KMS-11 (cell line): ENCODE measurements around the gene FREM1.

Source experiments
- H2AFZ ChIP-seq: fragments of 200-600 bp; sonication (generic); 2 replicates; pipeline ENCODE4 v1.6.1; 2016; ENCODE audit warnings: antibody characterized with exemption, mixed run types, low read depth
- H3K27ac ChIP-seq: fragments of 200-600 bp; sonication (generic); 2 replicates; pipeline ENCODE4 v1.6.1; 2016; ENCODE audit warnings: mild to moderate bottlenecking, mixed run types
- H3K27me3 ChIP-seq: fragments of 200-600 bp; sonication (generic); 2 replicates; pipeline ENCODE4 v1.6.1; 2017; ENCODE audit warnings: mild to moderate bottlenecking, low read depth, mixed run types, moderate library complexity; ENCODE audit not compliant: insufficient read depth
- H3K36me3 ChIP-seq: fragments of 200-600 bp; sonication (generic); 2 replicates; pipeline ENCODE4 v1.6.1; 2017; ENCODE audit warnings: mild to moderate bottlenecking, mixed run types; ENCODE audit not compliant: insufficient read depth
- H3K4me1 ChIP-seq: fragments of 200-600 bp; sonication (generic); 2 replicates; pipeline ENCODE4 v1.6.1; 2016; ENCODE audit warnings: mild to moderate bottlenecking, low read depth, mixed run types; ENCODE audit not compliant: poor library complexity, severe bottlenecking
- H3K4me2 ChIP-seq: fragments of 200-600 bp; sonication (generic); 2 replicates; pipeline ENCODE4 v1.7.0; 2016; ENCODE audit warnings: mild to moderate bottlenecking, mixed run types
- H3K4me3 ChIP-seq: fragments of 200-600 bp; sonication (generic); IDR thresholded peaks from 2 replicates; pipeline ENCODE4 v1.6.1; 2017; ENCODE audit warnings: low read depth, low read length, mixed read lengths; ENCODE audit not compliant: insufficient read depth
- H3K79me2 ChIP-seq: fragments of 200-600 bp; sonication (generic); 2 replicates; pipeline ENCODE4 v1.6.1; 2016; ENCODE audit warnings: low read depth, mixed run types; ENCODE audit not compliant: insufficient read depth
- H3K9ac ChIP-seq: fragments of 200-600 bp; sonication (generic); 2 replicates; pipeline ENCODE4 v1.6.1; 2016; ENCODE audit warnings: mild to moderate bottlenecking, mixed run types
- H4K20me1 ChIP-seq: fragments of 200-600 bp; sonication (generic); 2 replicates; pipeline ENCODE4 v1.6.1; 2016; ENCODE audit warnings: mild to moderate bottlenecking, mixed run types; ENCODE audit not compliant: insufficient read depth
- TF ChIP-seq, protein P1 (sequence below): fragments of 200-600 bp; sonication (generic); conservative IDR thresholded peaks from 2 replicates; pipeline ENCODE4 v1.6.1; 2017; ENCODE audit warnings: low read depth, mild to moderate bottlenecking, antibody characterized with exemption, low read length, moderate library complexity, mixed read lengths

FREM1 gene

GRCh38 chr9:14893280-14893679 is 16.9 kb downstream of the FREM1 start:
- H3K4me2 ChIP-seq: no peak overlapping the region
- H2AFZ ChIP-seq: no peak overlapping the region
- no peak overlapping the region for H3K27ac ChIP-seq
- no peaks in the 10 kb centered on the region for H3K4me1 ChIP-seq
- TF ChIP-seq, protein P1, sequence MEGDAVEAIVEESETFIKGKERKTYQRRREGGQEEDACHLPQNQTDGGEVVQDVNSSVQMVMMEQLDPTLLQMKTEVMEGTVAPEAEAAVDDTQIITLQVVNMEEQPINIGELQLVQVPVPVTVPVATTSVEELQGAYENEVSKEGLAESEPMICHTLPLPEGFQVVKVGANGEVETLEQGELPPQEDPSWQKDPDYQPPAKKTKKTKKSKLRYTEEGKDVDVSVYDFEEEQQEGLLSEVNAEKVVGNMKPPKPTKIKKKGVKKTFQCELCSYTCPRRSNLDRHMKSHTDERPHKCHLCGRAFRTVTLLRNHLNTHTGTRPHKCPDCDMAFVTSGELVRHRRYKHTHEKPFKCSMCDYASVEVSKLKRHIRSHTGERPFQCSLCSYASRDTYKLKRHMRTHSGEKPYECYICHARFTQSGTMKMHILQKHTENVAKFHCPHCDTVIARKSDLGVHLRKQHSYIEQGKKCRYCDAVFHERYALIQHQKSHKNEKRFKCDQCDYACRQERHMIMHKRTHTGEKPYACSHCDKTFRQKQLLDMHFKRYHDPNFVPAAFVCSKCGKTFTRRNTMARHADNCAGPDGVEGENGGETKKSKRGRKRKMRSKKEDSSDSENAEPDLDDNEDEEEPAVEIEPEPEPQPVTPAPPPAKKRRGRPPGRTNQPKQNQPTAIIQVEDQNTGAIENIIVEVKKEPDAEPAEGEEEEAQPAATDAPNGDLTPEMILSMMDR: no peak
- no peak overlapping the region for H3K4me3 ChIP-seq
- no peaks in the 10 kb centered on the region for H3K79me2 ChIP-seq
- no peaks in the 10 kb centered on the region for H3K27me3 ChIP-seq
- H3K36me3 ChIP-seq: no peaks in the 10 kb centered on the region
- no peaks in the 10 kb centered on the region for H4K20me1 ChIP-seq
- no peak overlapping the region for H3K9ac ChIP-seq

GRCh38 chr9:14891332-14891731 is 18.9 kb downstream of the FREM1 start:
- no peak overlapping the region for H3K27ac ChIP-seq
- H3K79me2 ChIP-seq: no peaks in the 10 kb centered on the region
- no peak overlapping the region for H2AFZ ChIP-seq
- no peaks in the 10 kb centered on the region for H4K20me1 ChIP-seq
- no peaks in the 10 kb centered on the region for H3K27me3 ChIP-seq
- no peaks in the 10 kb centered on the region for H3K36me3 ChIP-seq
- H3K4me2 ChIP-seq: no peak overlapping the region
- no peak overlapping the region for H3K4me3 ChIP-seq
- TF ChIP-seq, protein P1: no peak
- no peaks in the 10 kb centered on the region for H3K4me1 ChIP-seq
- no peak overlapping the region for H3K9ac ChIP-seq

DNA sequence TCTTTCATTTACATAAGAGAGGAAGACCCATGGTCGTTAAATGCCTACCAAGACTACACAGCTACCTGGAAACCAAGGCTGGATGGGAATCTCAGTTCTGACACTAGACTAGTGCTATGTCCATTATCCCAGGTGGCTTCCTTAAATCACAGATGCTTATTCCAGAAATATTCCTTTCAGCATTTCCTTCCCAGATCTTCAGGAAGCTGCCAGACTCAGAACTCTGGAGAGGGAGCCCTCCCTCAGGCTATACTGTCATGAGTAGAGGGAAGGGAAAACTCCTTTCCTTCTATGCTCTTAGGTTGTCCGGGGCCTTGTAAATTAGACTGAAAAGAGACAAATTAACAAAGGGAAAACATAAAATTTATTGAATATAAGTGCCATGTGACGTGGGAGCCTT is 20.8 kb downstream of the FREM1 start:
- Histone ChIP-seq H3K4me3 (no peak overlapping the region), H3K4me2 (no peak overlapping the region), H3K27me3 (no peaks in the 10 kb centered on the region), H3K79me2 (no peaks in the 10 kb centered on the region), H4K20me1 (no peaks in the 10 kb centered on the region), H3K9ac (no peak overlapping the region), H3K36me3 (no peaks in the 10 kb centered on the region), H3K27ac (no peak overlapping the region), H2AFZ (no peak overlapping the region), H3K4me1 (no peaks in the 10 kb centered on the region)
- TF ChIP-seq, protein P1: no peak

GRCh38 chr9:14888875-14889274 is 21.4 kb downstream of the FREM1 start:
- no peaks in the 10 kb centered on the region for H3K79me2 ChIP-seq
- no peak overlapping the region for H2AFZ ChIP-seq
- no peak overlapping the region for H3K4me2 ChIP-seq
- H3K4me3 ChIP-seq: no peak overlapping the region
- no peak overlapping the region for H3K27ac ChIP-seq
- H3K4me1 ChIP-seq: no peaks in the 10 kb centered on the region
- H3K27me3 ChIP-seq: no peaks in the 10 kb centered on the region
- no peaks in the 10 kb centered on the region for H4K20me1 ChIP-seq
- H3K36me3 ChIP-seq: no peaks in the 10 kb centered on the region
- no peak overlapping the region for H3K9ac ChIP-seq
- TF ChIP-seq, protein P1: no peak

- TF ChIP-seq, protein P1: no peak
- no peak overlapping the region for H3K27ac ChIP-seq
- H3K4me3 ChIP-seq: no peak overlapping the region
- H3K9ac ChIP-seq: no peak overlapping the region
- no peak overlapping the region for H3K4me2 ChIP-seq
- no peaks in the 10 kb centered on the region for H3K79me2 ChIP-seq
- H3K4me1 ChIP-seq: no peaks in the 10 kb centered on the region
- no peaks in the 10 kb centered on the region for H3K27me3 ChIP-seq
- H3K36me3 ChIP-seq: no peaks in the 10 kb centered on the region
- no peaks in the 10 kb centered on the region for H4K20me1 ChIP-seq
- no peak overlapping the region for H2AFZ ChIP-seq
Observed at GRCh38 chr9:14888272-14888671, 22.0 kb downstream of the FREM1 start.
